H9 (cell line): ENCODE results near the gene ANXA2. TPM values are rescaled to one million over a fixed set of nuclear protein-coding genes. Genes with fewer than 3 reads are reported as not detected.

Experiments used
- DNase-seq: peaks from one replicate; pipeline ENCODE4 v3.0.0-alpha.2; 2017
- H2AFZ ChIP-seq: one replicate; pipeline ENCODE4 v1.6.1; 2013; ENCODE audit warnings: mild to moderate bottlenecking, low read length, control low read depth, moderate library complexity
- H2AK5ac ChIP-seq: 2 replicates; pipeline ENCODE4 v1.6.1; 2013; ENCODE audit warnings: low read length, control low read depth, mixed read lengths; ENCODE audit not compliant: insufficient read length
- H2BK120ac ChIP-seq: one replicate; pipeline ENCODE4 v1.6.1; 2013; ENCODE audit warnings: low read depth, mild to moderate bottlenecking, low read length, control low read depth, inconsistent platforms; ENCODE audit not compliant: poor library complexity, severe bottlenecking
- H2BK12ac ChIP-seq: 2 replicates; pipeline ENCODE4 v1.6.1; 2013; ENCODE audit warnings: low read length, control low read depth, mixed read lengths, low read depth; ENCODE audit not compliant: insufficient read length
- H2BK15ac ChIP-seq: 2 replicates; pipeline ENCODE4 v1.6.1; 2013; ENCODE audit warnings: low read depth, low read length, control low read depth
- H2BK20ac ChIP-seq: one replicate; pipeline ENCODE4 v1.6.1; 2013; ENCODE audit warnings: low read depth, mild to moderate bottlenecking, low read length, control low read depth, inconsistent platforms; ENCODE audit not compliant: poor library complexity, severe bottlenecking
- H2BK5ac ChIP-seq: 2 replicates; pipeline ENCODE4 v1.6.1; 2013; ENCODE audit warnings: low read length, control low read depth, mixed read lengths; ENCODE audit not compliant: insufficient read length
- H3K14ac ChIP-seq: 2 replicates; pipeline ENCODE4 v1.6.1; 2013; ENCODE audit warnings: low read length, control low read depth; ENCODE audit not compliant: insufficient read depth
- H3K18ac ChIP-seq: 2 replicates; pipeline ENCODE4 v1.6.1; 2013; ENCODE audit warnings: low read depth, mild to moderate bottlenecking, mixed read lengths, low read length, control low read depth; ENCODE audit not compliant: insufficient read length
- H3K23ac ChIP-seq: 2 replicates; pipeline ENCODE4 v1.6.1; 2013; ENCODE audit warnings: low read length, control low read depth, mixed read lengths, low read depth; ENCODE audit not compliant: insufficient read length
- H3K23me2 ChIP-seq: 2 replicates; pipeline ENCODE4 v1.6.1; 2013; ENCODE audit warnings: low read depth, mild to moderate bottlenecking, mixed read lengths, low read length, control low read depth; ENCODE audit not compliant: insufficient read length, poor library complexity, severe bottlenecking
- H3K27ac ChIP-seq: 2 replicates; pipeline ENCODE4 v1.5.1; 2013; ENCODE audit warnings: low read length, control low read depth, mixed read lengths, low read depth; ENCODE audit not compliant: insufficient read length
- H3K27me3 ChIP-seq: 2 replicates; pipeline ENCODE4 v1.6.1; 2013; ENCODE audit warnings: low read length, control low read depth, inconsistent platforms; ENCODE audit not compliant: insufficient read depth
- H3K4ac ChIP-seq: 2 replicates; pipeline ENCODE4 v1.6.1; 2013; ENCODE audit warnings: low read depth, mild to moderate bottlenecking, control low read depth, inconsistent platforms, low read length, moderate library complexity
- H3K4me1 ChIP-seq: 2 replicates; pipeline ENCODE4 v1.6.1; 2013; ENCODE audit warnings: low read length, control low read depth, inconsistent platforms; ENCODE audit not compliant: insufficient read depth
- H3K4me2 ChIP-seq: 2 replicates; pipeline ENCODE4 v1.6.1; 2013; ENCODE audit warnings: low read length, control low read depth, mixed read lengths; ENCODE audit not compliant: insufficient read length, insufficient read depth
- H3K56ac ChIP-seq: 2 replicates; pipeline ENCODE4 v1.6.1; 2013; ENCODE audit warnings: low read depth, mild to moderate bottlenecking, mixed read lengths, low read length, control low read depth; ENCODE audit not compliant: insufficient read length
- H3K79me1 ChIP-seq: 2 replicates; pipeline ENCODE4 v1.6.1; 2013; ENCODE audit warnings: low read depth, mild to moderate bottlenecking, moderate library complexity, low read length, control low read depth, inconsistent platforms; ENCODE audit not compliant: insufficient read depth, poor library complexity, severe bottlenecking
- H3K79me2 ChIP-seq: 2 replicates; pipeline ENCODE4 v1.6.1; 2013; ENCODE audit warnings: low read length, control low read depth, inconsistent platforms; ENCODE audit not compliant: insufficient read depth
- H3K9ac ChIP-seq: 2 replicates; pipeline ENCODE4 v1.6.1; 2013; ENCODE audit warnings: low read length, control low read depth, mixed read lengths; ENCODE audit not compliant: insufficient read length; ENCODE audit errors: extremely low read depth
- H3K9me3 ChIP-seq: one replicate; pipeline ENCODE4 v1.6.1; 2013; ENCODE audit warnings: low read depth, low read length, inconsistent platforms; ENCODE audit not compliant: control insufficient read depth
- H3T11ph ChIP-seq: one replicate; pipeline ENCODE4 v1.6.1; 2013; ENCODE audit warnings: mild to moderate bottlenecking, low read length, control low read depth, inconsistent platforms
- H4K20me1 ChIP-seq: one replicate; pipeline ENCODE4 v1.6.1; 2013; ENCODE audit not compliant: control insufficient read depth, insufficient read length, insufficient read depth
- H4K5ac ChIP-seq: 2 replicates; pipeline ENCODE4 v1.6.1; 2013; ENCODE audit warnings: low read depth, mild to moderate bottlenecking, mixed read lengths, low read length, control low read depth; ENCODE audit not compliant: insufficient read length
- H4K8ac ChIP-seq: replicated peaks from 2 replicates; pipeline ENCODE4 v1.6.1; 2013; ENCODE audit warnings: low read length, control low read depth, mixed read lengths, low read depth; ENCODE audit not compliant: insufficient read length
- H4K91ac ChIP-seq: 2 replicates; pipeline ENCODE4 v1.6.1; 2013; ENCODE audit warnings: low read depth, mild to moderate bottlenecking, moderate library complexity, mixed read lengths, low read length, control low read depth; ENCODE audit not compliant: insufficient read length
- H3K27ac Mint-ChIP-seq, 3 experiments: 2 replicates in 2 of 3; 3 replicates in 1 of 3; pipeline ENCODE4 v1.8.0; 2020 to 2021; ENCODE audit warnings: mixed read lengths in 3 of 3, mild to moderate bottlenecking in 1 of 3, moderate library complexity in 1 of 3
- H3K27me3 Mint-ChIP-seq: 2 replicates; pipeline ENCODE4 v1.8.0; 2021; ENCODE audit warnings: low read depth, mild to moderate bottlenecking, moderate library complexity, mixed read lengths
- H3K36me3 Mint-ChIP-seq, 3 experiments: 2 replicates in 2 of 3; 3 replicates in 1 of 3; pipeline ENCODE4 v1.8.0; 2020 to 2021; ENCODE audit warnings: low read depth in 3 of 3, mixed read lengths in 3 of 3; ENCODE audit not compliant: insufficient read depth in 1 of 3
- H3K4me1 Mint-ChIP-seq, 2 experiments: 2 replicates each; pipeline ENCODE4 v1.8.0; 2020; ENCODE audit warnings: mixed read lengths in 2 of 2
- H3K4me3 Mint-ChIP-seq, 2 experiments: 2 replicates in 1 of 2; 3 replicates in 1 of 2; pipeline ENCODE4 v1.8.0; 2020 to 2021; ENCODE audit warnings: mild to moderate bottlenecking in 2 of 2, mixed read lengths in 2 of 2, moderate library complexity in 1 of 2
- H3K9me3 Mint-ChIP-seq, 2 experiments: 2 replicates in 1 of 2; 3 replicates in 1 of 2; pipeline ENCODE4 v1.8.0; 2020; ENCODE audit warnings: mild to moderate bottlenecking in 2 of 2, mixed read lengths in 2 of 2, moderate library complexity in 1 of 2
- WGBS: extraction: QIAGEN DNeasy Blood & Tissue Kit; methylation state at CpG from one replicate; pipeline ENCODE4 v1.1.7; 2013; ENCODE audit warnings: missing lambda C conversion rate, low lambda C conversion rate, mixed read lengths; ENCODE audit not compliant: insufficient read length; ENCODE audit errors: extremely low coverage; 5-methylcytosine and 5-hydroxymethylcytosine counted together
- total RNA-seq: library from RNA; stranded (reverse); gene quantifications from 2 replicates; pipeline ENCODE4 v1.2.1, GENCODE V29; 2021
- TF ChIP-seq, protein P1 (sequence below): fragments of 200-600 bp; sonication (generic); conservative IDR thresholded peaks from 3 replicates; pipeline ENCODE4 v1.8.0; 2021; ENCODE audit warnings: antibody characterized with exemption, mild to moderate bottlenecking

Gene ANXA2
- total RNA-seq, 1 experiment from 2014 or later, result 126 TPM

DNA sequence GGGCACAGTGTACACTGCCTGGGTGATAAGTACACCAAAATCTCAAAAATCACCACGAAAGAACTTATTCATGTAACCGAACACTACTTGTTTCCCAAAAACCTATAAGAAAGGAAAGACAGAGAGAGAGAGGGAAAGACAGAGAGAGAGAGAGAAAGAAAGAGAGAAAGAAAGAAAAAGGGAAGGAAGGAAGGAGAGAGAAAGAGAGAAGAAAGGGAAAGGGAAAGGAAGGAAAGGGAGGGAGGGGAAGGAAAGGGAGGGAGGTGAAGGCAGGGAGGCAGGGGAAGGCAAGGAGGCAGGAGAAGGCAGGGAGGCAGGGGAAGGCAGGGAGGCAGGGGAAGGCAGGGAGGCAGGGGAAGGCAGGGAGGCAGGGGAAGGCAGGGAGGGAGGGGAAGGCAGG is 48.2 kb downstream of the ANXA2 start:
- H4K8ac ChIP-seq, result no peak overlapping the region
- no peak overlapping the region for H3T11ph ChIP-seq
- no peaks in the 10 kb centered on the region for H3K9me3 ChIP-seq
- no peak overlapping the region for H3K56ac ChIP-seq
- no peaks in the 10 kb centered on the region for H3K79me2 ChIP-seq
- Mint-ChIP-seq H3K4me1 (peaks cover 12 to 17% of the 10 kb centered on the region in 2 experiments), H3K9me3 (peaks cover 0 to 3% of the 10 kb centered on the region in 2 experiments; a peak in 1 of 5 replicates), H3K27ac (no peak overlapping the region), H3K36me3 (peaks cover 13 to 62% (median 48%) of the 10 kb centered on the region in 3 experiments; a peak in 6 of 7 replicates), H3K27me3 (no peaks in the 10 kb centered on the region), H3K4me3 (peak overlapping the region in 1 of 2 experiments; percentile 47; a peak in 1 of 5 replicates)
- no peak overlapping the region for H3K23ac ChIP-seq
- no peak overlapping the region for H2BK12ac ChIP-seq
- H3K4me1 ChIP-seq, result peaks cover 3% of the 10 kb centered on the region; the same call in 1 of the 2 replicates
- H2BK120ac ChIP-seq, result no peak overlapping the region
- H2BK5ac ChIP-seq, result no peak overlapping the region
- H4K5ac ChIP-seq, result no peak overlapping the region
- H3K18ac ChIP-seq, result no peak overlapping the region
- H3K4ac ChIP-seq, result no peak overlapping the region
- no peak overlapping the region for H2AK5ac ChIP-seq
- no peak overlapping the region for H2BK20ac ChIP-seq
- no peak overlapping the region for H3K9ac ChIP-seq
- H3K14ac ChIP-seq, result no peak overlapping the region
- whole genome bisulfite sequencing, result no CpG with 5 or more reads among the region's 2 CpGs
- TF ChIP-seq, protein P1, sequence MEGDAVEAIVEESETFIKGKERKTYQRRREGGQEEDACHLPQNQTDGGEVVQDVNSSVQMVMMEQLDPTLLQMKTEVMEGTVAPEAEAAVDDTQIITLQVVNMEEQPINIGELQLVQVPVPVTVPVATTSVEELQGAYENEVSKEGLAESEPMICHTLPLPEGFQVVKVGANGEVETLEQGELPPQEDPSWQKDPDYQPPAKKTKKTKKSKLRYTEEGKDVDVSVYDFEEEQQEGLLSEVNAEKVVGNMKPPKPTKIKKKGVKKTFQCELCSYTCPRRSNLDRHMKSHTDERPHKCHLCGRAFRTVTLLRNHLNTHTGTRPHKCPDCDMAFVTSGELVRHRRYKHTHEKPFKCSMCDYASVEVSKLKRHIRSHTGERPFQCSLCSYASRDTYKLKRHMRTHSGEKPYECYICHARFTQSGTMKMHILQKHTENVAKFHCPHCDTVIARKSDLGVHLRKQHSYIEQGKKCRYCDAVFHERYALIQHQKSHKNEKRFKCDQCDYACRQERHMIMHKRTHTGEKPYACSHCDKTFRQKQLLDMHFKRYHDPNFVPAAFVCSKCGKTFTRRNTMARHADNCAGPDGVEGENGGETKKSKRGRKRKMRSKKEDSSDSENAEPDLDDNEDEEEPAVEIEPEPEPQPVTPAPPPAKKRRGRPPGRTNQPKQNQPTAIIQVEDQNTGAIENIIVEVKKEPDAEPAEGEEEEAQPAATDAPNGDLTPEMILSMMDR, result no peak
- no peaks in the 10 kb centered on the region; the same call in 1 of the 2 replicates for H3K27me3 ChIP-seq
- no peak overlapping the region for H3K4me2 ChIP-seq
- no peak for DNase-seq
- H3K23me2 ChIP-seq, result no peaks in the 10 kb centered on the region
- H3K79me1 ChIP-seq, result no peaks in the 10 kb centered on the region
- H2BK15ac ChIP-seq, result no peak overlapping the region
- H2AFZ ChIP-seq, result no peak overlapping the region
- no peak overlapping the region for H3K27ac ChIP-seq
- no peaks in the 10 kb centered on the region for H4K20me1 ChIP-seq
- no peak overlapping the region for H4K91ac ChIP-seq
